ENCODE results near the gene SERPING1.

Gene SERPING1

GRCh38 chr11:57619331-57619730 is 21.8 kb downstream of the SERPING1 start:
- Histone ChIP-seq H3K36me3 (no peaks in the 10 kb centered on the region), H3K9me3 (no peaks in the 10 kb centered on the region), H3K4me1 (ENCODE audit: control insufficient read depth in 1 of 2, insufficient read depth in 1 of 2, low read depth in 1 of 2, low read length in 1 of 2) (no peaks in the 10 kb centered on the region), H3K27ac (no peak overlapping the region), H3K27me3 (no peaks in the 10 kb centered on the region), H3K4me3 (ENCODE audit: low read depth in 1 of 2, low read length in 1 of 2) (no peak overlapping the region)
- TF ChIP-seq, protein P1, sequence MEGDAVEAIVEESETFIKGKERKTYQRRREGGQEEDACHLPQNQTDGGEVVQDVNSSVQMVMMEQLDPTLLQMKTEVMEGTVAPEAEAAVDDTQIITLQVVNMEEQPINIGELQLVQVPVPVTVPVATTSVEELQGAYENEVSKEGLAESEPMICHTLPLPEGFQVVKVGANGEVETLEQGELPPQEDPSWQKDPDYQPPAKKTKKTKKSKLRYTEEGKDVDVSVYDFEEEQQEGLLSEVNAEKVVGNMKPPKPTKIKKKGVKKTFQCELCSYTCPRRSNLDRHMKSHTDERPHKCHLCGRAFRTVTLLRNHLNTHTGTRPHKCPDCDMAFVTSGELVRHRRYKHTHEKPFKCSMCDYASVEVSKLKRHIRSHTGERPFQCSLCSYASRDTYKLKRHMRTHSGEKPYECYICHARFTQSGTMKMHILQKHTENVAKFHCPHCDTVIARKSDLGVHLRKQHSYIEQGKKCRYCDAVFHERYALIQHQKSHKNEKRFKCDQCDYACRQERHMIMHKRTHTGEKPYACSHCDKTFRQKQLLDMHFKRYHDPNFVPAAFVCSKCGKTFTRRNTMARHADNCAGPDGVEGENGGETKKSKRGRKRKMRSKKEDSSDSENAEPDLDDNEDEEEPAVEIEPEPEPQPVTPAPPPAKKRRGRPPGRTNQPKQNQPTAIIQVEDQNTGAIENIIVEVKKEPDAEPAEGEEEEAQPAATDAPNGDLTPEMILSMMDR (IDR thresholded peaks at IDR 0.05): no peak

- no peak overlapping the region for H3K4me3 ChIP-seq (ENCODE audit: low read depth in 1 of 2, low read length in 1 of 2)
- H3K9me3 ChIP-seq: no peaks in the 10 kb centered on the region
- no peaks in the 10 kb centered on the region for H3K27me3 ChIP-seq
- no peaks in the 10 kb centered on the region for H3K36me3 ChIP-seq
- H3K27ac ChIP-seq: no peak overlapping the region
- TF ChIP-seq, protein P1 (IDR thresholded peaks at IDR 0.05): no peak
- H3K4me1 ChIP-seq (ENCODE audit: control insufficient read depth in 1 of 2, insufficient read depth in 1 of 2, low read depth in 1 of 2, low read length in 1 of 2): no peaks in the 10 kb centered on the region
These were observed 23.0 kb downstream of the SERPING1 start for GRCh38 chr11:57620467-57620866.

DNA sequence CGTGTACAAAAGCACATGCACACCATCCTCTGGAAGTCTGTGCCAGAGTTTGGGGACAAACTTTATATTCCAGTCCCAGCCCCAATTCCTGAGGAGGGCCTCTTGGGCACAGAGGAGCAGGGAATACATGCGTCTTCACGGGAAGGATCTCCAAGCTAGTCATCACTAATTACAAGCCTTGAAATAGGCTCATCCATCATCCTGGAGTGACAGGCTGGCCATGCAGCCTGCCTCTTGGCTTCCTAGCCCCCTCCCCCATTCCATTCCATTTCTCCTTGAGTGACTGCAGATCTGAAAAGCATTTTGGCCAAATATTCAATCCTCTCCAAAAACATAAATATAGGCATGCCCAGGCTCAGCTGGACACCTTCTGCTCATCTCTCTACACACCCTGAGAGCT is 24.8 kb downstream of the SERPING1 start:
- TF ChIP-seq, protein P1 (IDR thresholded peaks at IDR 0.05): no peak
- Histone ChIP-seq H3K4me1 (ENCODE audit: control insufficient read depth in 1 of 2, insufficient read depth in 1 of 2, low read depth in 1 of 2, low read length in 1 of 2) (no peaks in the 10 kb centered on the region), H3K36me3 (no peaks in the 10 kb centered on the region), H3K27me3 (no peaks in the 10 kb centered on the region), H3K9me3 (no peaks in the 10 kb centered on the region), H3K4me3 (ENCODE audit: low read depth in 1 of 2, low read length in 1 of 2) (no peak overlapping the region), H3K27ac (no peak overlapping the region)

GRCh38 chr11:57624864-57625263 is 27.4 kb downstream of the SERPING1 start:
- Histone ChIP-seq H3K27ac (no peak overlapping the region), H3K4me3 (ENCODE audit: low read depth in 1 of 2, low read length in 1 of 2) (no peak overlapping the region), H3K9me3 (no peaks in the 10 kb centered on the region), H3K4me1 (ENCODE audit: control insufficient read depth in 1 of 2, insufficient read depth in 1 of 2, low read depth in 1 of 2, low read length in 1 of 2) (no peaks in the 10 kb centered on the region), H3K27me3 (no peaks in the 10 kb centered on the region), H3K36me3 (no peaks in the 10 kb centered on the region)
- TF ChIP-seq, protein P1 (IDR thresholded peaks at IDR 0.05): no peak

DNA sequence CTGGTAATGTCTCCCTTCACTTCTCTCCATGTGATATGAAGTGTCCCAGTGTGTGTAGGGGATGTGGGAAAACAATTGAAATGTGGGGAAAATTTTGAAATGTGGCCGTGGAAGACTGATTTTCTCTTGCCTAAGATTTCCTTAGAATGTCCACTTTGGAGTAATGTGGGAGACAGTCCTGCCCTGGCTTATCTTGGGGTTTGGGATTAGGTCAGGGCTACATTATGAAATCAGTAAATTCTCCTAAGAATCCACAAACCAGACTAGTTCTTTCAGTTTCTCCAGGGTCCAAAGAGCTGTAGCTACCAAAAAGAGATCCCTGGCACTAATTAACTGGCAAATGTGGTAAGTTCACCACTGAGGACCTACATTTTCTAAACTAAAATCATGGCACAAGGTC is 29.4 kb downstream of the SERPING1 start:
- H3K9me3 ChIP-seq: no peaks in the 10 kb centered on the region
- TF ChIP-seq, protein P1 (IDR thresholded peaks at IDR 0.05): no peak

DNA sequence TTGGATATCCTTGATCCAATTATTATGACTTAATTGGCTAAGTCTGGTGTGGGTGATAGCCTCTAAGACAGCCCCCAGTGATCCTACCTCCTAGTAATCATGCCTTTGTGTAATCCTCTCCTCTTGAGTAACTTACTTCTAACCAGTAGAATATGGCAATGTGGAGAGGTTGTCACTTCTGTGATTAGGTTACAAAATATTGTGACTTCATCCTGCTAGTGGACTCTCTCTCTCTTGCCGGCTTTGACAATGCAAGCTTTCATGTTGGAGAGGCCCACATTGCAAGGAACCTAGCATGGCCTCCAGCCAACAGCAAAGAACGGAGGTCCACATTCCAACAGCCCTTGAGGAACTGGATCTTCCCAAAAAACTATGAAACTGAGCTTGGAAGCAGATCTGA is 32.7 kb downstream of the SERPING1 start:
- peaks cover 41% of the 10 kb centered on the region for H3K27me3 ChIP-seq
- no peak overlapping the region for H3K27ac ChIP-seq
- no peaks in the 10 kb centered on the region for H3K4me1 ChIP-seq (ENCODE audit: control insufficient read depth in 1 of 2, insufficient read depth in 1 of 2, low read depth in 1 of 2, low read length in 1 of 2)
- no peak overlapping the region for H3K4me3 ChIP-seq (ENCODE audit: low read depth in 1 of 2, low read length in 1 of 2)
- no peaks in the 10 kb centered on the region for H3K36me3 ChIP-seq
- TF ChIP-seq, protein P1 (IDR thresholded peaks at IDR 0.05): no peak
- H3K9me3 ChIP-seq: no peaks in the 10 kb centered on the region

More for the DNA sequence above, 29.4 kb downstream of the SERPING1 start:
- Histone ChIP-seq H3K4me3 (ENCODE audit: low read depth in 1 of 2, low read length in 1 of 2) (no peak overlapping the region), H3K36me3 (no peaks in the 10 kb centered on the region), H3K27ac (no peak overlapping the region), H3K27me3 (peaks cover 12% of the 10 kb centered on the region), H3K4me1 (ENCODE audit: control insufficient read depth in 1 of 2, insufficient read depth in 1 of 2, low read depth in 1 of 2, low read length in 1 of 2) (no peaks in the 10 kb centered on the region)

Measured in neutrophil (primary cell).